WTC11 (cell line): ENCODE results near the gene MTUS2.

Source experiments
- CBFB ChIP-seq: sonication (generic); formaldehyde crosslinking; IDR thresholded peaks from 2 replicates; pipeline ENCODE4 v1.8.1; 2022; ENCODE audit warnings: mild to moderate bottlenecking, low read depth, missing genetic modification reagents
- HMGA2 ChIP-seq: fragments of 250-450 bp; sonication (Bioruptor Pico); IDR thresholded peaks from 2 replicates; pipeline ENCODE4 v1.4.0; 2021; ENCODE audit warnings: mild to moderate bottlenecking, moderate library complexity
- NFYB ChIP-seq: sonication (generic); formaldehyde crosslinking; conservative IDR thresholded peaks from 2 replicates; pipeline ENCODE4 v1.8.0; 2022; ENCODE audit warnings: low read depth, missing genetic modification reagents
- ZBTB21 ChIP-seq: sonication (generic); formaldehyde crosslinking; IDR thresholded peaks from 2 replicates; pipeline ENCODE4 v1.8.1; 2023; ENCODE audit warnings: mild to moderate bottlenecking, missing genetic modification reagents, borderline replicate concordance
- ZNF423 ChIP-seq: fragments of 250-450 bp; sonication (Bioruptor Pico); IDR thresholded peaks from 2 replicates; pipeline ENCODE4 v2.1.2; 2022; ENCODE audit warnings: mild to moderate bottlenecking, moderate library complexity
- TF ChIP-seq, protein P1 (sequence below): fragments of 200-600 bp; IDR thresholded peaks from 2 replicates; pipeline ENCODE4 v1.8.0; 2022; ENCODE audit warnings: antibody characterized with exemption

DNA sequence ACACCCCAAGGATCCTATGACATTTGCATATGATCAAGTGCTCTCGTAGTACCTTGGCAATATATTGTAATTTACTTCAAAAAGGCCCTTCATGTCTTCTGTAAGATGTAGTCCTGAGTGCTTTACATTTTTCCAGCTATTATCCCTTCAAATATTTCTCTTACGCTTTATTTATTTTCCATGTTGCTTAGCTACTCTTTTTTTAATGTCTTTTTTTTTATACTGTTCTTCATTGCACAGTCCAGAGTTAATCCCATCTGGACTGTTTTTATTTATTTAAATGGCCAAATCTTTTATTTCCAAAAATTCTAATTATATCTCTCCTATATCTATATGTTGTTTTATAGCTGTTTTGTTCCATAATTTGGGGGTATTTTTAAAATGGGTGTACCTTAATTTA lies 404.1 kb downstream of the MTUS2 start:
- TF ChIP-seq ZBTB21 (CRISPR knock-in tag) (no peak), HMGA2 (CRISPR knock-in tag) (no peak), NFYB (no peak), ZNF423 (no peak), CBFB (CRISPR knock-in tag) (no peak)
- TF ChIP-seq, protein P1, sequence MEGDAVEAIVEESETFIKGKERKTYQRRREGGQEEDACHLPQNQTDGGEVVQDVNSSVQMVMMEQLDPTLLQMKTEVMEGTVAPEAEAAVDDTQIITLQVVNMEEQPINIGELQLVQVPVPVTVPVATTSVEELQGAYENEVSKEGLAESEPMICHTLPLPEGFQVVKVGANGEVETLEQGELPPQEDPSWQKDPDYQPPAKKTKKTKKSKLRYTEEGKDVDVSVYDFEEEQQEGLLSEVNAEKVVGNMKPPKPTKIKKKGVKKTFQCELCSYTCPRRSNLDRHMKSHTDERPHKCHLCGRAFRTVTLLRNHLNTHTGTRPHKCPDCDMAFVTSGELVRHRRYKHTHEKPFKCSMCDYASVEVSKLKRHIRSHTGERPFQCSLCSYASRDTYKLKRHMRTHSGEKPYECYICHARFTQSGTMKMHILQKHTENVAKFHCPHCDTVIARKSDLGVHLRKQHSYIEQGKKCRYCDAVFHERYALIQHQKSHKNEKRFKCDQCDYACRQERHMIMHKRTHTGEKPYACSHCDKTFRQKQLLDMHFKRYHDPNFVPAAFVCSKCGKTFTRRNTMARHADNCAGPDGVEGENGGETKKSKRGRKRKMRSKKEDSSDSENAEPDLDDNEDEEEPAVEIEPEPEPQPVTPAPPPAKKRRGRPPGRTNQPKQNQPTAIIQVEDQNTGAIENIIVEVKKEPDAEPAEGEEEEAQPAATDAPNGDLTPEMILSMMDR = no peak
